ENCODE measurements around the gene CDK17. TPM values are rescaled to one million over a fixed set of nuclear protein-coding genes. Genes with fewer than 3 reads are reported as not detected.
A peak's percentile ranks its signal among the peaks of the same experiment; 100 is the strongest.

CDK17 gene
- total and polyA plus RNA-seq, 8 donors, result 32.1 to 67.9 (median 53.2) TPM

DNA sequence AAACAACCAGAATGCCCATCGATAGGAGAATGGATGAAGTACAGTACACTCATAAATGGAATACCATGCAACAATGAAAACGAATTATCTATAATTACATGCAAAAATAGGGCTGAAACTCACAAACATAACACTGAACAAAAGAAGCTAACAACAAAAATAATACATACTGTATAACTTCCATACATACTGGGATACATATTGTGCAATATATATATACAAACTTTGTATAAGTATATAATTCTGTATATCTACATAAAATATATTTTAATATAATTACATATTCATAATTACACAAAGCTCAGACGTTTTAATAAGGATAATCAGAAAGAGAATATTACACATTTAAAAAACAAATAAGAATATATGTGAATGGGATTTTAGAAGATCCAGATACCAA is 90.2 kb downstream of the CDK17 start:
- Histone ChIP-seq H3K27ac (no peak overlapping the region), H3K9me3 (no peaks in the 10 kb centered on the region), H3K36me3 (peaks cover 0 to 12% of the 10 kb centered on the region in 2 donors), H3K4me3 (no peak overlapping the region), H3K4me1 (no peaks in the 10 kb centered on the region), H3K27me3 (no peaks in the 10 kb centered on the region)
- intact Hi-C loops (cut with DNase I), result no loop called here
- DNase-seq (no peak), ATAC-seq (no peak)
- TF ChIP-seq, protein P1, sequence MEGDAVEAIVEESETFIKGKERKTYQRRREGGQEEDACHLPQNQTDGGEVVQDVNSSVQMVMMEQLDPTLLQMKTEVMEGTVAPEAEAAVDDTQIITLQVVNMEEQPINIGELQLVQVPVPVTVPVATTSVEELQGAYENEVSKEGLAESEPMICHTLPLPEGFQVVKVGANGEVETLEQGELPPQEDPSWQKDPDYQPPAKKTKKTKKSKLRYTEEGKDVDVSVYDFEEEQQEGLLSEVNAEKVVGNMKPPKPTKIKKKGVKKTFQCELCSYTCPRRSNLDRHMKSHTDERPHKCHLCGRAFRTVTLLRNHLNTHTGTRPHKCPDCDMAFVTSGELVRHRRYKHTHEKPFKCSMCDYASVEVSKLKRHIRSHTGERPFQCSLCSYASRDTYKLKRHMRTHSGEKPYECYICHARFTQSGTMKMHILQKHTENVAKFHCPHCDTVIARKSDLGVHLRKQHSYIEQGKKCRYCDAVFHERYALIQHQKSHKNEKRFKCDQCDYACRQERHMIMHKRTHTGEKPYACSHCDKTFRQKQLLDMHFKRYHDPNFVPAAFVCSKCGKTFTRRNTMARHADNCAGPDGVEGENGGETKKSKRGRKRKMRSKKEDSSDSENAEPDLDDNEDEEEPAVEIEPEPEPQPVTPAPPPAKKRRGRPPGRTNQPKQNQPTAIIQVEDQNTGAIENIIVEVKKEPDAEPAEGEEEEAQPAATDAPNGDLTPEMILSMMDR (IDR thresholded peaks at IDR 0.05), result no peak

DNA sequence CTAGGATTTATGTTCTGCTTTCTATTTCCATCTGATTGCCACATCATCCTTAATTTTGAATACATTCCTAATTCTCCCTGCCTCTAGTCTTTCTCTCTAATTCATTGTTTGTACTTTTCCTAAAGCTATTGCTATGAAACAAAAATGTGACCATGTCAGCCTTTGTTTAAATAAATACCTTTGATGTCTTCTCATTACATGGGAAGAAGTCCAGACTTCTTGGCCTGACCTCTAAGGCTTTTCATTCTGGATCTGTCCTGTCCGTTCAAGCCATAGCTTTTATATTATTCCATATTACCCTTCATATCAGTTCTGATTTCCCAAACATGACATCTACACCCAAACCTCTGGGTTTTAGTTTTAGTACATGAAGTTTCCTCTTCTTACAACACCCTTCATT is 91.4 kb downstream of the CDK17 start:
- H3K4me3 ChIP-seq, result no peak overlapping the region
- H3K4me1 ChIP-seq, result no peaks in the 10 kb centered on the region
- DNase-seq (no peak), ATAC-seq (no peak)
- H3K9me3 ChIP-seq, result no peaks in the 10 kb centered on the region
- peaks cover 0 to 12% of the 10 kb centered on the region in 2 donors for H3K36me3 ChIP-seq
- no peaks in the 10 kb centered on the region for H3K27me3 ChIP-seq
- intact Hi-C loops (cut with DNase I), result no loop called here
- TF ChIP-seq, protein P1 (IDR thresholded peaks at IDR 0.05), result no peak
- no peak overlapping the region for H3K27ac ChIP-seq

- ATAC-seq (no peak), DNase-seq (no peak)
- no peaks in the 10 kb centered on the region for H3K9me3 ChIP-seq
- intact Hi-C loops (cut with DNase I), result no loop called here
- no peak overlapping the region for H3K27ac ChIP-seq
- TF ChIP-seq, protein P1 (IDR thresholded peaks at IDR 0.05), result no peak
- no peaks in the 10 kb centered on the region for H3K27me3 ChIP-seq
- H3K36me3 ChIP-seq, result no peaks in the 10 kb centered on the region
- H3K4me1 ChIP-seq, result no peaks in the 10 kb centered on the region
- no peak overlapping the region for H3K4me3 ChIP-seq
Measured at GRCh38 chr12:96305665-96306064, 94.6 kb downstream of the CDK17 start.

- no peaks in the 10 kb centered on the region for H3K4me1 ChIP-seq
- H3K9me3 ChIP-seq, result no peaks in the 10 kb centered on the region
- no peaks in the 10 kb centered on the region for H3K27me3 ChIP-seq
- H3K4me3 ChIP-seq, result no peak overlapping the region
- TF ChIP-seq, protein P1 (IDR thresholded peaks at IDR 0.05), result no peak
- DNase-seq, result peak in 1 of 4 donors; percentile 23
- no peak for ATAC-seq
- H3K36me3 ChIP-seq, result peaks cover 0 to 18% of the 10 kb centered on the region in 2 donors
- intact Hi-C loops (cut with DNase I), result no loop called here
- H3K27ac ChIP-seq, result no peak overlapping the region
Measured at GRCh38 chr12:96303653-96304052, 96.6 kb downstream of the CDK17 start.

GRCh38 chr12:96302687-96303310 is 97.4 kb downstream of the CDK17 start:
- ATAC-seq (no peak), DNase-seq (no peak)
- Histone ChIP-seq H3K27ac (no peak overlapping the region), H3K36me3 (peaks cover 0 to 20% of the 10 kb centered on the region in 2 donors), H3K4me1 (no peaks in the 10 kb centered on the region), H3K27me3 (no peaks in the 10 kb centered on the region), H3K4me3 (no peak overlapping the region), H3K9me3 (no peaks in the 10 kb centered on the region)
- TF ChIP-seq, protein P1 (IDR thresholded peaks at IDR 0.05), result no peak
- intact Hi-C loops (cut with DNase I), result no loop called here
